GM18907 (cell line): ENCODE results near the gene ATP2A1.
A peak's percentile ranks its signal among the peaks of the same experiment; 100 is the strongest.
"Not testable (repeated sequence)": the region's sequence is repeated elsewhere in the genome, so short reads cannot be mapped to it uniquely, and the experiment has no call there.

Source experiments
- ATAC-seq: cut with Tn5 transposase; IDR thresholded peaks from one replicate; pipeline ENCODE4 v1.9.1; 2021; ENCODE audit warnings: mild to moderate bottlenecking, moderate library complexity; ENCODE audit not compliant: unreplicated experiment

The ATP2A1 gene

DNA sequence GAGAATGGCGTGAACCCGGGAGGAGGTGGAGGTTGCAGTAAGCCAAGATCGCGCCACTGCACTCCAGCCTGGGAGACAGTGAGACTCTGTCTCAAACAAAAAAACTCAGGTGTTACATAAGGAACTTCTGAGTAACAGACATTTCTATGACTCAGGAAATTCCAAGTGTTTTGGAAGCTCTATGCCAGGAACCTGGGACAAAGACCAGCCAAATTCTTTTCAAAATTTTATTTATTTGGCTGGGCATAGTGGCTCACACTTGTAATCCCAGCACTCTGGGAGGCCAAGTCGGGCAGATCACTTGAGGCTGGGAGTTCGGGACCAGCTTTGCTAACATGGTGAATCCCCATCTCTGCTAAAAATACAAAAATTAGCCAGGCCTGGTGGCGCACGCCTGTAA lies 19.9 kb upstream of the ATP2A1 start:
- no peak for ATAC-seq

GRCh38 chr16:28859326-28859725 lies 19.0 kb upstream of the ATP2A1 start:
- ATAC-seq: no peak

GRCh38 chr16:28863929-28864793 lies 14.1 kb upstream of the ATP2A1 start:
- no peak for ATAC-seq

DNA sequence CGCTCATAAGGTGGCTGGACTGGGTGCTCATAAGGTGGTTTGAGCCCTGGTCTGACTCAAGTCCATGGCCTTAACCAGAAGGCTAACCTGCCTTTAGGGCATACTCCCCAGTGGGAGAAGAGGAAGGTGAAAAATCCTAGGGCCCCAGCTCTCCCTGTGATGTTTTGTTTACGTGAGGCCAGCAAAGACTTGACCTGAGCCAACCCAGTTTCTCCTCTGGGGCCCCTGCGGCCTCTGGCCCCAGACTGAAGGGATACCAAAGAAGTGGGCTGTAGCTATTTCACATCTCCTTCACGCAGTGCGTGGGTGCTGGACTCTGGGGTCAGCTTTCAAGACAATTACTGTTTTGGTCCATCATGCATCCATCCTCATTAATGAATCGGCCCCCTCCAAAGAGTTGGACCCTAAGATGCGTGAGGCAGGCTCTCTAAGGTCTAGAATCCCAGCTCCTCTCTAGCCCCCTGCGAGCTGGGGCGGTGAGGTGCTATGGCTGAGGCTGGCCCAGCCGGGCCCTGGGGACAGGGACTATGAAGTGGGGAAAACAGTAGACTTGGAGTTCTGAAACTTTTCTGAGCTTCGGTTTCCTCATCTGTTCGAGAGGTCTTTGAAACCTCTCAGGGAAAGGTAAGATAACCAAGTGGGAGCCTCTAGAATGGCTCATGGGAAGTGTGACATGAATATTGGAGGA lies 13.1 kb upstream of the ATP2A1 start:
- ATAC-seq: no peak

- no peak for ATAC-seq
Observed at GRCh38 chr16:28865722-28866453, 12.4 kb upstream of the ATP2A1 start.

DNA sequence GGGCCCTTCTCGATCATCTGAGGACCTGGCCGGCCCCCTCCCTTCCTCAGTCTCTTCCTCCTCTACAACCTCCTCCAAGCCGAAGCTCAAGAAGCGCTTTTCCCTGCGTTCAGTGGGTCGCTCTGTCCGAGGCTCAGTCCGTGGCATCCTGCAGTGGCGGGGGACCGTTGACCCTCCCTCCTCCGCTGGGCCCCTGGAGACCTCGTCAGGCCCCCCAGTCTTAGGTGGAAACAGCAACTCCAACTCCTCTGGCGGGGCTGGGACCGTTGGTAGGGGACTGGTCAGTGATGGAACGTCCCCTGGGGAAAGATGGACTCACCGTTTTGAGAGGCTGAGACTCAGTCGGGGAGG lies 11.9 kb upstream of the ATP2A1 start:
- ATAC-seq: no peak

DNA sequence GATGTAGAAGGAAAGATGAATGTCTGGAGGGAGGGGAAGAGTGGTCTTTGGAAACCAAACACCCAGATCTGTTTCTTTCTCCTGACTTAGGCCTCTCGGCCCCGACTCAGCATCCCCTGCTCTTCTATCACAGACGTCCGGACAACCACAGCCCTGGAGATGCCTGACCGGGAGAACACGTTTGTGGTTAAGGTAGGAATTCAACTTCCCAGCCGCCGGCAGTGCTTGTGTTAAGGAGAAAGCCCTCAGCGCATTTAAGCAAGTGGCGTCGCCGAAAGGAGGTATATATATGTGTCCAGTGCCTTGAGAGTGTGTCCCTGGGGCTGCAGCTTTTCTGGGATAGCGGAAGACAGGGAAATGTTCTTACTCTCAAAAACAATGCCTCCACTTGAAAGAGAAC lies 11.0 kb upstream of the ATP2A1 start:
- no peak for ATAC-seq

DNA sequence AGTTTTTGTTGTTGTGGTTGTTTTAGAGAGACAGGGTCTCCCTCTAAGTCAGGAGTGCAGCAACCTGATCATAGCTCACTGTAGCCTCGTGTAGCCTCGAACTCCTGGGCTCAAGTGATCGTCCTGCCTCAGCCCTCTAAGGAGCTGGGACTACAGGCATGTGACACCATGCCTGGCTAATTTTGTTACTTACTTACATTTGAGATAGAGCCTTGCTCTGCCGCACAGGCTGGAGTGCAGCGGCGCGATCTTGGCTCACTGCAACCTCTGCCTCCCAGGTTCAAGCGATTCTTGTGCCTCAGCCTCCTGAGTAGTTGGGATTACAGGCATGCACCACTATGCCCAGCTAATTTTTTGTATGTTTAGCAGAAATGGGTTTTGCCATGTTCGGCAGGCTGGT lies 10.6 kb upstream of the ATP2A1 start:
- ATAC-seq: not testable (repeated sequence)

DNA sequence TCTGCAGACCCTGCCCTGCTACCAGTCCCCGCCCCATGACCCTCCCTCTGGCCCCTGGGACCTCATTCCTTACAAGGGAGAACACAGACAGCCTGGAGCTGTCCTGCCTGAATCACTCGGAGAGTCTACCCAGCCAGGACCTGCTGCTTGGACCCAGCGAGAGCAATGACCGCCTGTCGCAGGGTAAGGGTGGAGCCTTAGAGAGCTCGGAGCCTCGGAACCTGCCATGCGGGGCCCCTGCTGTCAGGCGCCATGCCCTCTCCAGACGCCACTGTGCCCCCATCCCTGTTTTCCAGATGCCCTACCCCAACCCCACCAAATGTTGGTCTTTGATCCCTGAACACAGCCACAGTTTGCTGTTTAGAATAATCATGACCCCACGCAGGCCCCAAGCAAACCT lies 9.1 kb upstream of the ATP2A1 start:
- no peak for ATAC-seq

- ATAC-seq: no peak
Observed at GRCh38 chr16:28872952-28873351, 5.3 kb upstream of the ATP2A1 start.

GRCh38 chr16:28873543-28874201 lies 4.6 kb upstream of the ATP2A1 start:
- no peak for ATAC-seq

DNA sequence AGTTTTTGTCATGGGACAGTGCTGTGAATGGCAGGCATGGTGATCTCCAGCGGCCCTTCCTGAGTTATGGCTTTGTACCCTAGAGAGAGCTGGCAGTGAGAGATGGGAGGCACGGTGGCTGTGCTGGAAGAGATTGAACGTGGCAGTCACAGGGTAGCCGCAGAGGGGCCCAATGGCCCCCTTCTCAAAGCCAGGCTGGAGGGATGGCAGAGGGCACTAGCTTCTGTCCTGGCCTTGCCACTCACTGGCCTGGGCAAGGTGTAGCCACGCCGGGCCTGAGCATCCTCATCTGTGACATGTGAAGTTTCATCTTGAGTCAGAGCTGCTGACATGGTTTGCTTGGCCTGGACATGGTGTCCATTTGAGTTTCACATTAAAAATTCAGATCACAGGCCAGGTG lies 3.9 kb upstream of the ATP2A1 start:
- no peak for ATAC-seq

DNA sequence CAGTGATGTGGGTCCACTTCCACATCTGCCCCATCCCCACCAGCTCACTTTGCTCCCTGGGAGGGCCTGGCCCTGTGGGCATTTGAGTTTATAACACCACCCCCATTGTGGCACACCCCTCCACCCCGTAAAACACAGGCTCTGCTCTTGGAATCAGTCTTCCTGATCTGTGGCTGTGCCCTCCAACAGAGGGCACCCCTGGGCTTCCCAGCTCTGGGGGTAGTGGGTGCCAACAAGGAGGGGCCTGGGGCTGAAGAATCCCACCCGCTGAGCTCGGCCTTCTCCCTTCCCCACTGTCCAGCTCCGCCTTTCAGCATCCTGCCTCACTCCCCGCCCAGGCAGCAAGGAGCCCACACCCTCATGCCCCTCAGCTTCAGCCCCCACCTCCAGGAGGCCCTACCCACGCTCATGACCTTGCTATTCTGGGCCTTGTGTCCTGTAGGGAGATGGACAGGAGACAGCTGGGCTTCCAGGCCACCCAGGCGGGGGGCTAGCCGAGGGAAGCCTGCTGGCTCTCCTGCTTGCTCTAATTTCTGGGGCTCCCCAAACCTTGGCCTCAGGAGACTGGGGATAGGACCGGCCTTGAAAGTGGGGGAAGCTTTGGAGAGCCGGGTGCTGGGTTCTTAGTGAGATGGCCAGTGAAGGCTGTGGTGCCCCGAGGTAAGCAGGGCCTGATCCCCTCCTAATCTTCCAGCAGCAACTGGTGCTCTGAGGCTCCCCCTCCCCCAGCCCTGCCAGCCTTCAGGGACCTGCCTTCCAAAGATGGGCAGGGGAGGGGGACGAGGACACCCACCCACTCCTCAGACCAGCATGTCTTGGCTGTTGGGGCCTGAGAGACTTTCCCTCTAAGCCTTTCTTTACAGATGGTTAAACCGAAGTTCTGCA lies 2.9 kb upstream of the ATP2A1 start:
- no peak for ATAC-seq

DNA sequence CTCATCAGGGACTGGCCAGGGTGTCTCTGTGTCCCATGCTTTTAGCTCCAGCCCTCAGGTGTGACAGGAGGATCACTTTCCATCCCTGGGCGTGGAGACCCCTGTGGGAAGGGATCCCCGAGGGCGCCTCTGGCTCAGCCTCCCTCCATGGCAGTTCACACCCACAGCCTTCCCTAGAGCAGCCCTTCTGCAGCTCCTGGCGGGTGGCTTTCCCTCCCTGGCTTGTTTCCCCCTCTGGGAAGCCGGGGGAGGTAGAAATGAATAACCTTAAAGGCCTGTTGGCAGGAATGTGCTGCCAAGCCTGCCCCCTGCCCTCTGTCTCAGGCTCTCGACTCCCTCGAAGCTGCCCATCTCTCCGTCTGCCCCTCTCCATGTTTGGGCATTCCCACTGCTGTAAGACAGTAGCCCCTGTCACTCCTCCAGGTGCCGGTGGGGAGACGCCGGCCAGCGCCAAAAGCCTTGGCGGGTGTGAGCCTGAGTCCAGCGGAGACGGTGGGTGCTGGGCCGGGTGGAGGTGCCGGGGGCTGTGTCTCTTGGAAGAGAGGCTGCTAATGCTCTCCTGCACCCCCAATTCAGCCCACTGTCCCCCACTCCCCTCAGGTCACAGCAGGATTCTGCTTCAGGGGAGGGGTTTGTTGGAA lies 2.1 kb upstream of the ATP2A1 start:
- ATAC-seq: no peak

DNA sequence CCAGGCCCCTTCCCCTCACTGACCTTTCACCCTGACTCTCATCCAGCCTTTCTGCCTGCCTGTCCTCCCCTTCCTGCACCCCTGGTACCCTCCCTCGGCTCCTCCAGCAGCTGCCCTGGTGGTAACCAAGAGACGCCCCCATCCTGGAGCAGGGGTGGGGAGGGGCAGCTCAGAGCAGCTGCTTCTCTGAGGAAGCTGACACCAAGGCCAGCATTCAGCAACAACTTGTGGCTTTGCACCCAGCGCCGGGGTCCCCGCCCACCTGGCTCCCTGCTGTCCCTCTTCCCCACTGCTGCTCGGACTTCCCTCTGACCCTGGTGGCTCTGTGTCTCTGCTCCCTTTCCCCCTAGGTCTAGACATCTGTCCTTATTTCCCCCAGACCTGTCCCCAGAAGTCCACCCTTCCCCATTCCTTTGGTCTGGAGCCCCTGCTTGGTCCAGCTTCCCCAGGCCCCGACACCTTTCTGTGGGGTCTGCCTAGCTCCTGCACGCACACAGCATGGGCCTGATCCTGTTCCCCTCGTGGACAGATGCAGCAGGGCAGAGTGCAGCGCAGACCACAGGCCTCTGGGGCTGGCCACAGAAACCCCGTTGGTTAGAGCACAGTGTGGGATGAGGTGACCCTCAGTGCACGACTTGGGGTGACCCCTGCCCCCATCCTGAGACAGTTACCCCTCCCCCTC lies 1.2 kb upstream of the ATP2A1 start:
- no peak for ATAC-seq

GRCh38 chr16:28877655-28878000 lies 660 bp upstream of the ATP2A1 start:
- ATAC-seq: no peak

DNA sequence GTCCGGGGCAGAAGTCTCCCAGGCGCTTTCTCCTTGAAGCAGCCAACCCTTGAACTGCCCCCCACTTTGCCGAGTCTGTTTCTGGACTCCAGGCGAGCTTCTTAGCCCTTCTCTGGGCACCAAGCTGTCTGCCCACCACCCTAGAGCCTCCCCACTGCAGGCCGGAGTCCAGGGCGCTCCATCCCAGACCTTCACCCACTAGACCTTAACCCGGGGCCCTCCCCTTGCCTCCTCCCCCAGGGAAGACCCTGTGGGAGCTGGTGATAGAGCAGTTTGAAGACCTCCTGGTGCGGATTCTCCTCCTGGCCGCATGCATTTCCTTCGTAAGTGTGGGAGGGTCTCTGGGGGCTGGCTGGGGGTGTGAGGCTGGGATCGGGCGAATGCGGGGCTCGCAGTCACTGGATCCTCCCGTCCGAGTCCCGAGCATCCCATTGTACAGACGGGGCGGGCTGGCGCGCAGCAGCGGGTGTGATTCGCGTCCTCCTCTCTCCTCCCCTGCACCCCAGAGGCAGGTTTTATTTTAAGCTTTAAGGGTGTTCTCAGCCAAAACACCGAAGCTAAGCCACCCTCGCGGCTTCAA lies 1.1 kb downstream of the ATP2A1 start:
- peak; percentile 35 for ATAC-seq

DNA sequence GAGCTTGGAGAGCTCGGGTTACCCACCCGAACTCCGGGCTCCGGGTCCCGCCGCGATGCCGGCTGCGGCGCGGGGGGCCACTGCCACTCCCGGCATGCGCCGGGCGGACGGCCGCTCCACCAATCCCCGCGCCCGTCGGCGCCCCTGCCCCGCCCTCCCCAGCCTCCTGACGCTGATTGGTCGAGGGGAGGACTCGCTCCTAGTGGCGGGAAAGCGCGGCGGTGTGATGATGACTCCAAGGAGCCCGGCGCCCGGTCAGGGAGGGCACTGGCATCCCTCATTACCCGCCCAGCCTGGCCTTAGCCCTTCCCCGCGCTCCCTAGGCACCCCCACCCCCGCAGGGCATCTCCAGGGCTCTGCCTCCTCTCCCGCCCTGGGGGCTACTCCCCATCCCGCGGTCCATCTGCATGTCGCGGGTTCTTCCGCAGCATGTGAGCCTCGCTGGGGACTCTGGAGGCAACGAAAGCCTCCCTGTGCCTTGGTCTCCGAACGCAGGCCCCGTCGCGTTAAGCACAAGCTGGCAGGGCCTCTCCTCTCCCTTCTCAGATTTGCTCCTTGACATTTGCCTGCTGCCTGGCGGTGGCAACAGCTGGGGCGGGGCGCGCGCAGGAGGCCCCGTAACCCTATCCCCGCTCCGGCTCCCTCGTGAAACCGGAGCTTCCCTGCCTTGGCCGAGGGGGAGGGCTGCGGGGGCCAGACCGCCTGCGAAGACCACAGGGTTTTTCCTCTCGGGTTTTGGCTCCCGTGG lies 1.7 kb downstream of the ATP2A1 start:
- peak; percentile 72 for ATAC-seq
